Colonic mucosa (tissue), 4 donors: ENCODE results near the gene ZNF724. TPM values are rescaled to one million over a fixed set of nuclear protein-coding genes. Genes with fewer than 3 reads are reported as not detected.
"Not testable (repeated sequence)": the region's sequence is repeated elsewhere in the genome, so short reads cannot be mapped to it uniquely, and the experiment has no call there.

Source experiments
- DNase-seq: peaks from one replicate; pipeline ENCODE4 v3.0.0-alpha.2; 2020
- H3K27ac ChIP-seq: fragments of 200-600 bp; one replicate; pipeline ENCODE4 v1.8.0; 2021
- H3K27me3 ChIP-seq: fragments of 200-600 bp; one replicate; pipeline ENCODE4 v1.8.0; 2021
- H3K36me3 ChIP-seq: fragments of 200-600 bp; one replicate; pipeline ENCODE4 v1.8.0; 2021
- H3K4me1 ChIP-seq: fragments of 200-600 bp; one replicate; pipeline ENCODE4 v1.8.0; 2021; ENCODE audit warnings: mild to moderate bottlenecking
- H3K4me3 ChIP-seq: fragments of 200-600 bp; one replicate; pipeline ENCODE4 v1.8.0; 2021
- H3K9ac ChIP-seq, 2 donors: one replicate each; pipeline ENCODE4 v1.7.0; 2013; ENCODE audit warnings: control low read depth in 2 of 2, low read depth in 2 of 2, low read length in 2 of 2
- H3K9me3 ChIP-seq: fragments of 200-600 bp; one replicate; pipeline ENCODE4 v1.8.0; 2021
- CTCF ChIP-seq: fragments of 200-600 bp; IDR thresholded peaks from one replicate; pipeline ENCODE4 v1.8.0; 2022; ENCODE audit warnings: antibody characterized with exemption, mild to moderate bottlenecking
- intact Hi-C: fragments of 100-400 bp; cut with DNase I; formaldehyde crosslinking; loops from one replicate; pipeline ENCODE4 v1.14.1; 2022
- total RNA-seq, 2 donors: library from RNA; stranded (reverse); fragmentation: NEBNext Ultra II Directional in 1 of 2; extraction: Animal tissue kit (Norgen Biotek cat#: 25700) in 1 of 2; gene quantifications; one replicate each; pipeline ENCODE4 v1.2.1, GENCODE V29; 2021
- donor health status: healthy.
- donor health status: DM: no; HTN: no; CAD: no.
- donor health status: DM: no; HTN: no; CAD: no.

Gene ZNF724
- total RNA-seq, 2 donors from 2014 or later: 3.5 to 6.7 TPM

- Histone ChIP-seq H3K27ac (no peak overlapping the region), H3K36me3 (no peaks in the 10 kb centered on the region), H3K4me1 (no peaks in the 10 kb centered on the region), H3K4me3 (no peak overlapping the region), H3K9me3 (no peaks in the 10 kb centered on the region), H3K9ac (no peak overlapping the region), H3K27me3 (no peaks in the 10 kb centered on the region)
- intact Hi-C loops: no loop called here
- TF ChIP-seq CTCF: no peak
- no peak for DNase-seq
Observed at GRCh38 chr19:23259961-23260360, 9.8 kb upstream of the ZNF724 start.

- Histone ChIP-seq H3K4me3 (no peak overlapping the region), H3K4me1 (no peaks in the 10 kb centered on the region), H3K9ac (no peak overlapping the region), H3K27me3 (no peaks in the 10 kb centered on the region), H3K36me3 (no peaks in the 10 kb centered on the region), H3K27ac (no peak overlapping the region), H3K9me3 (no peaks in the 10 kb centered on the region)
- DNase-seq: no peak
- no peak for TF ChIP-seq CTCF
- intact Hi-C loops: no loop called here
Observed at GRCh38 chr19:23255700-23256099, 5.5 kb upstream of the ZNF724 start.

GRCh38 chr19:23254141-23254910, 4.1 kb upstream of the ZNF724 start:
- Histone ChIP-seq H3K4me3 (no peak overlapping the region), H3K9me3 (no peaks in the 10 kb centered on the region), H3K27me3 (no peaks in the 10 kb centered on the region), H3K9ac (no peak overlapping the region), H3K27ac (no peak overlapping the region), H3K4me1 (no peaks in the 10 kb centered on the region), H3K36me3 (no peaks in the 10 kb centered on the region)
- DNase-seq: no peak
- TF ChIP-seq CTCF: no peak
- intact Hi-C loops: no loop called here

- H3K27ac ChIP-seq, H3K36me3 ChIP-seq, H3K9ac ChIP-seq, DNase-seq, intact Hi-C loops, H3K4me1 ChIP-seq, H3K27me3 ChIP-seq, H3K9me3 ChIP-seq, H3K4me3 ChIP-seq: not testable (repeated sequence)
Observed at GRCh38 chr19:23253256-23253655, 3.1 kb upstream of the ZNF724 start.

GRCh38 chr19:23241419-23241818, 8.8 kb downstream of the ZNF724 start:
- H3K9ac ChIP-seq: no peak overlapping the region
- intact Hi-C loops: no loop called here
- no peak overlapping the region for H3K4me3 ChIP-seq
- TF ChIP-seq CTCF: no peak
- no peak overlapping the region for H3K27ac ChIP-seq
- no peaks in the 10 kb centered on the region for H3K9me3 ChIP-seq
- no peaks in the 10 kb centered on the region for H3K27me3 ChIP-seq
- H3K4me1 ChIP-seq: no peaks in the 10 kb centered on the region
- H3K36me3 ChIP-seq: no peaks in the 10 kb centered on the region
- no peak for DNase-seq

- H3K27ac ChIP-seq: no peak overlapping the region
- no peaks in the 10 kb centered on the region for H3K36me3 ChIP-seq
- no peak overlapping the region for H3K4me3 ChIP-seq
- no peak for TF ChIP-seq CTCF
- intact Hi-C loops: no loop called here
- no peak overlapping the region for H3K9ac ChIP-seq
- no peaks in the 10 kb centered on the region for H3K27me3 ChIP-seq
- H3K4me1 ChIP-seq: no peaks in the 10 kb centered on the region
- no peak for DNase-seq
- H3K9me3 ChIP-seq: no peaks in the 10 kb centered on the region
Observed at GRCh38 chr19:23222998-23223652, 27.1 kb downstream of the ZNF724 start.
